Neural cell (in vitro differentiated cells): Measurements from ENCODE around the gene KDELR1. TPM values are rescaled to one million over a fixed set of nuclear protein-coding genes. Genes with fewer than 3 reads are reported as not detected.

Source experiments
- H2AFZ ChIP-seq: fragments of 200-600, 300-800 bp; sonication (generic), shearing (Covaris generic); 2 replicates; pipeline ENCODE4 v1.6.0; 2014; ENCODE audit warnings: low read depth, mild to moderate bottlenecking, antibody characterized with exemption, low read length, moderate library complexity
- H3F3A ChIP-seq: fragments of 200-600 bp; shearing (Covaris generic); 2 replicates; pipeline ENCODE4 v1.6.1; 2016; ENCODE audit warnings: mild to moderate bottlenecking, moderate library complexity, mixed read lengths, antibody characterized with exemption, low read length; ENCODE audit not compliant: insufficient read depth, poor library complexity, severe bottlenecking
- H3K27ac ChIP-seq: fragments of 200-600, 300-800 bp; sonication (generic), shearing (Covaris generic); 2 replicates; pipeline ENCODE4 v1.5.1; 2014; ENCODE audit warnings: mild to moderate bottlenecking, low read length, moderate library complexity
- H3K27me3 ChIP-seq: fragments of 300-800, 200-600 bp; sonication (generic), shearing (Covaris generic); 2 replicates; pipeline ENCODE4 v1.6.0; 2014; ENCODE audit warnings: mild to moderate bottlenecking, low read depth, low read length, moderate library complexity; ENCODE audit not compliant: insufficient read depth
- H3K36me3 ChIP-seq: fragments of 300-800, 200-600 bp; sonication (generic), shearing (Covaris generic); 2 replicates; pipeline ENCODE4 v1.5.1; 2014; ENCODE audit warnings: mild to moderate bottlenecking, antibody characterized with exemption, low read length, moderate library complexity; ENCODE audit not compliant: insufficient read depth
- H3K4me2 ChIP-seq: fragments of 300-800, 200-600 bp; sonication (generic), shearing (Covaris generic); 2 replicates; pipeline ENCODE4 v1.6.0; 2014; ENCODE audit warnings: mild to moderate bottlenecking, low read length
- H3K4me3 ChIP-seq: fragments of 300-800, 200-600 bp; sonication (generic), shearing (Covaris generic); 2 replicates; pipeline ENCODE4 v1.5.1; 2014; ENCODE audit warnings: mild to moderate bottlenecking, low read length, moderate library complexity
- H3K79me2 ChIP-seq: fragments of 200-600 bp; shearing (Covaris generic); replicated peaks from 2 replicates; pipeline ENCODE4 v1.6.0; 2014; ENCODE audit warnings: mild to moderate bottlenecking, low read length, moderate library complexity; ENCODE audit not compliant: insufficient read depth
- H3K9ac ChIP-seq: fragments of 300-800, 200-600 bp; sonication (generic), shearing (Covaris generic); 2 replicates; pipeline ENCODE4 v1.6.1; 2016; ENCODE audit warnings: mild to moderate bottlenecking, low read length, mixed read lengths
- H3K9me2 ChIP-seq: fragments of 200-600 bp; shearing (Covaris generic); 2 replicates; pipeline ENCODE4 v1.6.1; 2016; ENCODE audit warnings: mild to moderate bottlenecking, low read length, mixed read lengths; ENCODE audit not compliant: insufficient read depth
- H3K9me3 ChIP-seq: fragments of 200-600, 300-800 bp; sonication (generic), shearing (Covaris generic); 2 replicates; pipeline ENCODE4 v1.6.1; 2016; ENCODE audit warnings: mild to moderate bottlenecking, mixed run types, low read length, moderate library complexity, mixed read lengths
- H4K20me1 ChIP-seq: fragments of 200-600 bp; shearing (Covaris generic); 2 replicates; pipeline ENCODE4 v1.6.1; 2016; ENCODE audit warnings: mild to moderate bottlenecking, mixed run types; ENCODE audit not compliant: insufficient read depth
- EP300 ChIP-seq: fragments of 450-650 bp; conservative IDR thresholded peaks from 2 replicates; pipeline ENCODE4 v1.6.1; 2014; ENCODE audit warnings: antibody characterized with exemption, mild to moderate bottlenecking, moderate library complexity; ENCODE audit not compliant: poor library complexity, severe bottlenecking
- EZH2 ChIP-seq: fragments of 200-600, 300-800 bp; shearing (Covaris generic), sonication (generic); IDR thresholded peaks from 2 replicates; pipeline ENCODE4 v1.6.1; 2014; ENCODE audit warnings: antibody characterized with exemption, low read length, borderline replicate concordance, mild to moderate bottlenecking; ENCODE audit not compliant: insufficient read depth, poor library complexity, severe bottlenecking
- MXI1 ChIP-seq: fragments of 450-650 bp; conservative IDR thresholded peaks from 2 replicates; pipeline ENCODE4 v1.6.1; 2014; ENCODE audit warnings: antibody characterized with exemption, mild to moderate bottlenecking; ENCODE audit not compliant: poor library complexity, severe bottlenecking
- POLR2AphosphoS5 ChIP-seq: IDR thresholded peaks from 2 replicates; pipeline ENCODE4 v1.6.1; 2012
- RAD21 ChIP-seq: fragments of 450-650 bp; conservative IDR thresholded peaks from 2 replicates; pipeline ENCODE4 v1.6.1; 2014; ENCODE audit warnings: antibody characterized with exemption, mild to moderate bottlenecking, moderate library complexity
- SMC3 ChIP-seq: fragments of 450-650 bp; conservative IDR thresholded peaks from 2 replicates; pipeline ENCODE4 v1.6.1; 2014; ENCODE audit warnings: antibody characterized with exemption, mild to moderate bottlenecking, moderate library complexity; ENCODE audit not compliant: poor library complexity
- TAF1 ChIP-seq: IDR thresholded peaks from 2 replicates; pipeline ENCODE4 v1.6.1; 2012; ENCODE audit warnings: low read depth
- polyA plus RNA-seq: library from polyadenylated mRNA; depleted of rRNA; stranded (reverse); fragments of >200 nt; gene quantifications from 2 replicates; pipeline ENCODE4 v1.2.3, GENCODE V29; 2014
- TF ChIP-seq, protein P1 (sequence below): fragments of 450-650 bp; IDR thresholded peaks from 2 replicates; pipeline ENCODE4 v1.5.1; 2014; ENCODE audit warnings: antibody characterized with exemption, mild to moderate bottlenecking, moderate library complexity; ENCODE audit not compliant: poor library complexity, severe bottlenecking
- TF ChIP-seq, protein P2 (sequence below): IDR thresholded peaks from 2 replicates; pipeline ENCODE4 v1.6.1; 2012; ENCODE audit warnings: borderline replicate concordance

KDELR1 gene
- polyA plus RNA-seq, 1 donor from 2014 or later, result 46.9 TPM

GRCh38 chr19:48333467-48334384 lies 57.6 kb downstream of the KDELR1 start:
- H3K4me3 ChIP-seq, result peak overlapping the region; percentile 63
- no peaks in the 10 kb centered on the region for H3F3A ChIP-seq
- no peaks in the 10 kb centered on the region for H3K9me2 ChIP-seq
- H3K27ac ChIP-seq, result peak overlapping the region; percentile 60
- no peaks in the 10 kb centered on the region for H3K79me2 ChIP-seq
- peak overlapping the region; percentile 58 for H2AFZ ChIP-seq
- H3K36me3 ChIP-seq, result no peaks in the 10 kb centered on the region
- H4K20me1 ChIP-seq, result no peaks in the 10 kb centered on the region
- H3K9ac ChIP-seq, result peak overlapping the region; percentile 53
- no peaks in the 10 kb centered on the region for H3K27me3 ChIP-seq
- no peaks in the 10 kb centered on the region for H3K9me3 ChIP-seq
- TF ChIP-seq MXI1 (no peak), EP300 (no peak), TAF1 (no peak), SMC3 (no peak), POLR2AphosphoS5 (no peak), EZH2 (no peak), RAD21 (no peak)
- TF ChIP-seq, protein P1, sequence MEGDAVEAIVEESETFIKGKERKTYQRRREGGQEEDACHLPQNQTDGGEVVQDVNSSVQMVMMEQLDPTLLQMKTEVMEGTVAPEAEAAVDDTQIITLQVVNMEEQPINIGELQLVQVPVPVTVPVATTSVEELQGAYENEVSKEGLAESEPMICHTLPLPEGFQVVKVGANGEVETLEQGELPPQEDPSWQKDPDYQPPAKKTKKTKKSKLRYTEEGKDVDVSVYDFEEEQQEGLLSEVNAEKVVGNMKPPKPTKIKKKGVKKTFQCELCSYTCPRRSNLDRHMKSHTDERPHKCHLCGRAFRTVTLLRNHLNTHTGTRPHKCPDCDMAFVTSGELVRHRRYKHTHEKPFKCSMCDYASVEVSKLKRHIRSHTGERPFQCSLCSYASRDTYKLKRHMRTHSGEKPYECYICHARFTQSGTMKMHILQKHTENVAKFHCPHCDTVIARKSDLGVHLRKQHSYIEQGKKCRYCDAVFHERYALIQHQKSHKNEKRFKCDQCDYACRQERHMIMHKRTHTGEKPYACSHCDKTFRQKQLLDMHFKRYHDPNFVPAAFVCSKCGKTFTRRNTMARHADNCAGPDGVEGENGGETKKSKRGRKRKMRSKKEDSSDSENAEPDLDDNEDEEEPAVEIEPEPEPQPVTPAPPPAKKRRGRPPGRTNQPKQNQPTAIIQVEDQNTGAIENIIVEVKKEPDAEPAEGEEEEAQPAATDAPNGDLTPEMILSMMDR, result no peak
- TF ChIP-seq, protein P2, sequence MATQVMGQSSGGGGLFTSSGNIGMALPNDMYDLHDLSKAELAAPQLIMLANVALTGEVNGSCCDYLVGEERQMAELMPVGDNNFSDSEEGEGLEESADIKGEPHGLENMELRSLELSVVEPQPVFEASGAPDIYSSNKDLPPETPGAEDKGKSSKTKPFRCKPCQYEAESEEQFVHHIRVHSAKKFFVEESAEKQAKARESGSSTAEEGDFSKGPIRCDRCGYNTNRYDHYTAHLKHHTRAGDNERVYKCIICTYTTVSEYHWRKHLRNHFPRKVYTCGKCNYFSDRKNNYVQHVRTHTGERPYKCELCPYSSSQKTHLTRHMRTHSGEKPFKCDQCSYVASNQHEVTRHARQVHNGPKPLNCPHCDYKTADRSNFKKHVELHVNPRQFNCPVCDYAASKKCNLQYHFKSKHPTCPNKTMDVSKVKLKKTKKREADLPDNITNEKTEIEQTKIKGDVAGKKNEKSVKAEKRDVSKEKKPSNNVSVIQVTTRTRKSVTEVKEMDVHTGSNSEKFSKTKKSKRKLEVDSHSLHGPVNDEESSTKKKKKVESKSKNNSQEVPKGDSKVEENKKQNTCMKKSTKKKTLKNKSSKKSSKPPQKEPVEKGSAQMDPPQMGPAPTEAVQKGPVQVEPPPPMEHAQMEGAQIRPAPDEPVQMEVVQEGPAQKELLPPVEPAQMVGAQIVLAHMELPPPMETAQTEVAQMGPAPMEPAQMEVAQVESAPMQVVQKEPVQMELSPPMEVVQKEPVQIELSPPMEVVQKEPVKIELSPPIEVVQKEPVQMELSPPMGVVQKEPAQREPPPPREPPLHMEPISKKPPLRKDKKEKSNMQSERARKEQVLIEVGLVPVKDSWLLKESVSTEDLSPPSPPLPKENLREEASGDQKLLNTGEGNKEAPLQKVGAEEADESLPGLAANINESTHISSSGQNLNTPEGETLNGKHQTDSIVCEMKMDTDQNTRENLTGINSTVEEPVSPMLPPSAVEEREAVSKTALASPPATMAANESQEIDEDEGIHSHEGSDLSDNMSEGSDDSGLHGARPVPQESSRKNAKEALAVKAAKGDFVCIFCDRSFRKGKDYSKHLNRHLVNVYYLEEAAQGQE, result no peak
- no peak overlapping the region for H3K4me2 ChIP-seq

DNA sequence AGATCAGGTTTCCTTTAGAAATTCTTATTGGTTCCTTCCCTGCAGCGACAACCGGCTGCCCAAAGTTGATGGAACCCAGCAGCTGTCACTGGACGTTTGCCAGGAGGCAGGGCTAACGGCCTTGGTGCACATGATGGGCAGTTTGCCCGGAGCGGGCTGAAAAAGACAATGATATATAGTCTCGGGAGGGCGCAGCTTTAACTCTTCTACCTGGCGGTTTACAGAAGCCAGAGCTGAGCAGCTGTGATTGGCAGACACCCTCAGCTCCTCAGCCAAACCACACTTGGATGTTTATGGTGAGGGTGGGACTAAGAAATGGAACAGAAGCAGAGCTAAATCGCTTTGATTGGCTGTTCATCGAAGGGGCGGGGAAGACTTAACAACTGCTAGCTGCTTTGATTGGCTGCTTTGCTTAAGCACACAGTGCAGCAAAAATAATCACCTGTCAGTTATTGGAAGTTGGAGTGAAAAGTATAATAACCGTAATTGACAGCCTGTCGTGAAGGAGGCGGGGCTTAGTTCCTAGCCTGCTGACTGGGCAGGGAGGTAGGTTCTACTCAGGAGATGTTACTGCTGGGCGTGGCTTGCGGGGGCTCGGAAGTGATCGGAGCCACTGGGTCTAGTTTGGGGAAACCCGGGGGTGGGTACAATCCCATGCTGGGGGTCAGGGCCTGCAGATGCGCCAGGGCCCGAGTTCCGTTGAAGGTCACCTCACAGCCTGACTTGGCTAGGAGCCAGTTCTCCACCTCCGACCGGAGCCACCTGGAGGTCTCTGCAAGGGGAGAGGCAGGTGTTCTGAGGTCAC lies 58.5 kb downstream of the KDELR1 start:
- Histone ChIP-seq H3K9me3 (no peaks in the 10 kb centered on the region), H3K4me3 (peak overlapping the region; percentile 63), H3K79me2 (no peaks in the 10 kb centered on the region), H4K20me1 (no peaks in the 10 kb centered on the region), H3K9me2 (no peaks in the 10 kb centered on the region), H3K9ac (peak overlapping the region; percentile 57), H3K36me3 (no peaks in the 10 kb centered on the region), H2AFZ (peak overlapping the region; percentile 58), H3F3A (no peaks in the 10 kb centered on the region), H3K27me3 (no peaks in the 10 kb centered on the region), H3K27ac (peak overlapping the region; percentile 69), H3K4me2 (peak overlapping the region; percentile 71)
- TF ChIP-seq EP300 (peak; percentile 90), POLR2AphosphoS5 (peak; percentile 33), RAD21 (no peak), SMC3 (no peak)
- TF ChIP-seq, protein P1, result no peak

Other genes starting within 250 kb of the KDELR1 start
- gene LIG1, start 221.2 kb downstream of the KDELR1 start, polyA plus RNA-seq, result 33.9 and 34.8 TPM in 2 replicates
- 2.6 and 4.7 TPM in 2 replicates for gene ZSWIM9, start 220.9 kb downstream of the KDELR1 start, polyA plus RNA-seq
- gene CARD8, start 135.6 kb downstream of the KDELR1 start, polyA plus RNA-seq, result 21.4 and 23.0 TPM in 2 replicates
- gene ZNF114, start 121.5 kb downstream of the KDELR1 start, polyA plus RNA-seq, result 1.6 and 4.4 TPM in 2 replicates
- gene EMP3, start 66.0 kb downstream of the KDELR1 start, polyA plus RNA-seq, result not detected in 2 replicates
- gene TMEM143, start 27.6 kb downstream of the KDELR1 start, polyA plus RNA-seq, result 4.2 and 11.7 TPM in 2 replicates
- not detected in 2 replicates for gene SYNGR4, start 27.2 kb downstream of the KDELR1 start, polyA plus RNA-seq
- gene GRIN2D, start 2.1 kb upstream of the KDELR1 start, polyA plus RNA-seq, result 1.8 and 2.8 TPM in 2 replicates
- 10.6 and 11.8 TPM in 2 replicates for gene GRWD1, start 54.4 kb upstream of the KDELR1 start, polyA plus RNA-seq
- gene KCNJ14, start 64.0 kb upstream of the KDELR1 start, polyA plus RNA-seq, result 1.1 and 1.6 TPM in 2 replicates
- 314 and 397 TPM in 2 replicates for gene CYTH2, start 77.8 kb upstream of the KDELR1 start, polyA plus RNA-seq
- gene LMTK3, start 120.3 kb upstream of the KDELR1 start, polyA plus RNA-seq, result 8.1 and 17.1 TPM in 2 replicates
- not detected in 2 replicates for gene SULT2B1, start 160.6 kb upstream of the KDELR1 start, polyA plus RNA-seq
- not detected in 2 replicates for gene SPACA4, start 215.2 kb upstream of the KDELR1 start, polyA plus RNA-seq
- gene FAM83E, start 223.5 kb upstream of the KDELR1 start, polyA plus RNA-seq, result 0.73 and 1.2 TPM in 2 replicates
- gene RPL18, start 227.6 kb upstream of the KDELR1 start, polyA plus RNA-seq, result 2,102 and 2,180 TPM in 2 replicates
- gene SPHK2, start 228.0 kb upstream of the KDELR1 start, polyA plus RNA-seq, result 22.6 and 32.6 TPM in 2 replicates
- 1.0 and 3.6 TPM in 2 replicates for gene DBP, start 245.8 kb upstream of the KDELR1 start, polyA plus RNA-seq